Smooth muscle cell (in vitro differentiated cells): ENCODE measurements around the gene PAPPA2. TPM values are rescaled to one million over a fixed set of nuclear protein-coding genes. Genes with fewer than 3 reads are reported as not detected.
"Not testable (repeated sequence)": the region's sequence is repeated elsewhere in the genome, so short reads cannot be mapped to it uniquely, and the experiment has no call there.

Experiments
- DNase-seq: peaks from one replicate; lab custom pipeline; 2025; ENCODE audit not compliant: unreplicated experiment; lab: John Stamatoyannopoulos, UW
- H2AFZ ChIP-seq: fragments of 200-600 bp; sonication (generic); 2 replicates; pipeline ENCODE4 v1.6.0; 2016; ENCODE audit warnings: antibody characterized with exemption, low read depth, mild to moderate bottlenecking
- H3F3A ChIP-seq: fragments of 200-600 bp; sonication (generic); 2 replicates; pipeline ENCODE4 v1.6.0; 2017; ENCODE audit warnings: antibody characterized with exemption, low read depth
- H3K27ac ChIP-seq: fragments of 200-600 bp; sonication (generic); 2 replicates; pipeline ENCODE4 v1.5.1; 2016; ENCODE audit warnings: low read depth, mild to moderate bottlenecking
- H3K27me3 ChIP-seq: fragments of 200-600 bp; sonication (generic); 2 replicates; pipeline ENCODE4 v1.6.1; 2016; ENCODE audit warnings: low read depth, mild to moderate bottlenecking
- H3K36me3 ChIP-seq: fragments of 200-600 bp; sonication (generic); 2 replicates; pipeline ENCODE4 v1.5.1; 2016; ENCODE audit warnings: low read depth
- H3K4me1 ChIP-seq: fragments of 200-600 bp; sonication (generic); 2 replicates; pipeline ENCODE4 v1.5.1; 2016; ENCODE audit warnings: low read depth
- H3K4me2 ChIP-seq: fragments of 200-600 bp; sonication (generic); 2 replicates; pipeline ENCODE4 v1.6.0; 2016; ENCODE audit warnings: mild to moderate bottlenecking
- H3K4me3 ChIP-seq: fragments of 200-600 bp; sonication (generic); 2 replicates; pipeline ENCODE4 v1.5.1; 2016; ENCODE audit warnings: mild to moderate bottlenecking
- H3K79me2 ChIP-seq: fragments of 200-600 bp; sonication (generic); 2 replicates; pipeline ENCODE4 v1.6.0; 2016; ENCODE audit warnings: low read depth, mild to moderate bottlenecking
- H3K9ac ChIP-seq: fragments of 200-600 bp; sonication (generic); 2 replicates; pipeline ENCODE4 v1.6.0; 2016; ENCODE audit warnings: low read depth
- H3K9me3 ChIP-seq: fragments of 200-600 bp; sonication (generic); replicated peaks from 2 replicates; pipeline ENCODE4 v1.5.1; 2016; ENCODE audit warnings: low read depth
- H4K20me1 ChIP-seq: fragments of 200-600 bp; sonication (generic); 2 replicates; pipeline ENCODE4 v1.6.0; 2016; ENCODE audit warnings: low read depth
- WGBS: methylation state at CpG from one replicate; pipeline ENCODE4 v1.1.7; 2016; ENCODE audit warnings: low lambda C conversion rate; 5-methylcytosine and 5-hydroxymethylcytosine counted together
- polyA plus RNA-seq: library from polyadenylated mRNA; unstranded; fragments of >200 nt; fragmentation: Nextera tagmentation; extraction: Ambion mirVana; gene quantifications from 2 replicates; pipeline ENCODE4 v1.2.1, GENCODE V29; 2016
- total RNA-seq: library from RNA; depleted of rRNA; stranded (reverse); fragments of >200 nt; gene quantifications from 2 replicates; pipeline ENCODE4 v1.2.3, GENCODE V29; 2014
- TF ChIP-seq, protein P1 (sequence below): fragments of 200-600 bp; sonication (generic); IDR thresholded peaks from 2 replicates; pipeline ENCODE4 v1.5.1; 2017; ENCODE audit warnings: borderline replicate concordance, mild to moderate bottlenecking, antibody characterized with exemption; ENCODE audit not compliant: insufficient read depth, poor library complexity, severe bottlenecking

PAPPA2 gene, protein sequence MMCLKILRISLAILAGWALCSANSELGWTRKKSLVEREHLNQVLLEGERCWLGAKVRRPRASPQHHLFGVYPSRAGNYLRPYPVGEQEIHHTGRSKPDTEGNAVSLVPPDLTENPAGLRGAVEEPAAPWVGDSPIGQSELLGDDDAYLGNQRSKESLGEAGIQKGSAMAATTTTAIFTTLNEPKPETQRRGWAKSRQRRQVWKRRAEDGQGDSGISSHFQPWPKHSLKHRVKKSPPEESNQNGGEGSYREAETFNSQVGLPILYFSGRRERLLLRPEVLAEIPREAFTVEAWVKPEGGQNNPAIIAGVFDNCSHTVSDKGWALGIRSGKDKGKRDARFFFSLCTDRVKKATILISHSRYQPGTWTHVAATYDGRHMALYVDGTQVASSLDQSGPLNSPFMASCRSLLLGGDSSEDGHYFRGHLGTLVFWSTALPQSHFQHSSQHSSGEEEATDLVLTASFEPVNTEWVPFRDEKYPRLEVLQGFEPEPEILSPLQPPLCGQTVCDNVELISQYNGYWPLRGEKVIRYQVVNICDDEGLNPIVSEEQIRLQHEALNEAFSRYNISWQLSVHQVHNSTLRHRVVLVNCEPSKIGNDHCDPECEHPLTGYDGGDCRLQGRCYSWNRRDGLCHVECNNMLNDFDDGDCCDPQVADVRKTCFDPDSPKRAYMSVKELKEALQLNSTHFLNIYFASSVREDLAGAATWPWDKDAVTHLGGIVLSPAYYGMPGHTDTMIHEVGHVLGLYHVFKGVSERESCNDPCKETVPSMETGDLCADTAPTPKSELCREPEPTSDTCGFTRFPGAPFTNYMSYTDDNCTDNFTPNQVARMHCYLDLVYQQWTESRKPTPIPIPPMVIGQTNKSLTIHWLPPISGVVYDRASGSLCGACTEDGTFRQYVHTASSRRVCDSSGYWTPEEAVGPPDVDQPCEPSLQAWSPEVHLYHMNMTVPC (N-terminal part only)
- total RNA-seq (0.27 and 0.90 TPM in 2 replicates), polyA plus RNA-seq (0.03 and 0.26 TPM in 2 replicates)

DNA sequence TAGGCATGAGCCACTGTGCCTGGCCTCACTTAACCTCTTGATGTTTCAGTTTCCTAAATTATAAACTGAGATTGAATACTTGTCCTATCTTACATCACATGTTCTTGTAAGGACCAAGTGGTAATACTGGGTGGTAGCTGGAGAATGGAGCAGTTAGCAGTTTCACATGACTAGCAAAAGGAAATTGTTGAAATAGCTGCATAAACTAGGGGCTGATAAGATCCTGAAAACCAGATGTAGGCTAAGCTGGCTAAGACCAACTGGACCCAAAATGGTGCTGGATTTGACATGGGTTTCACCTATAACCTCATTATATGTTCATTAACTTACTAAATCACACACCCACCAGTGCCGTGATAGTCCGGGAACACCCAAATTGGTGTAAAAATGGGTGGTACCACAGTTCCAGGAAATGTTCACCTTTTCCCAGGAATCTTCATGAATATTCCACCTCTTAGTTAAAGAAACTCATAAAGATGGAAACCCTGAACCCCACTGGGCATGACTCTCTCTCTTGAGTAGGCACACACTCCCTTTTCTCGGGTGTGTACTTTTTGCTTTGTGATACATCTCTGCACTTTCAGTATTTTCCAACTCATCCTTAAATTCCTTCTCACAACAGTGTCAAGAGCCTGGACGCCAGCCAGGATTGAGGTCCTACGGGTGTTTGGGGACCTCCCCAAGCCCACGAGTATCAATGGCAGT, at the start of gene PAPPA2:
TSS of gene PAPPA2 (plus strand) at position 502 of the 705 bp plus-strand sequence. CDS start 93,148 bp downstream, outside the sequence.
- Histone ChIP-seq H3K4me2 (no peak within 1 kb of the TSS), H3K36me3 (no peaks in the 10 kb centered on the region), H3K4me1 (no peaks in the 10 kb centered on the region), H3K9ac (no peak within 1 kb of the TSS), H2AFZ (no peak within 1 kb of the TSS), H3K9me3 (no peaks in the 10 kb centered on the region), H3K79me2 (no peaks in the 10 kb centered on the region), H3K27me3 (peaks cover 8% of the 10 kb centered on the region), H4K20me1 (no peaks in the 10 kb centered on the region), H3K4me3 (no peak within 1 kb of the TSS), H3K27ac (no peak within 1 kb of the TSS), H3F3A (no peaks in the 10 kb centered on the region)
- no peak for DNase-seq
- 90% methylated on average over 6 of the region's 6 CpGs for WGBS
- TF ChIP-seq, protein P1, sequence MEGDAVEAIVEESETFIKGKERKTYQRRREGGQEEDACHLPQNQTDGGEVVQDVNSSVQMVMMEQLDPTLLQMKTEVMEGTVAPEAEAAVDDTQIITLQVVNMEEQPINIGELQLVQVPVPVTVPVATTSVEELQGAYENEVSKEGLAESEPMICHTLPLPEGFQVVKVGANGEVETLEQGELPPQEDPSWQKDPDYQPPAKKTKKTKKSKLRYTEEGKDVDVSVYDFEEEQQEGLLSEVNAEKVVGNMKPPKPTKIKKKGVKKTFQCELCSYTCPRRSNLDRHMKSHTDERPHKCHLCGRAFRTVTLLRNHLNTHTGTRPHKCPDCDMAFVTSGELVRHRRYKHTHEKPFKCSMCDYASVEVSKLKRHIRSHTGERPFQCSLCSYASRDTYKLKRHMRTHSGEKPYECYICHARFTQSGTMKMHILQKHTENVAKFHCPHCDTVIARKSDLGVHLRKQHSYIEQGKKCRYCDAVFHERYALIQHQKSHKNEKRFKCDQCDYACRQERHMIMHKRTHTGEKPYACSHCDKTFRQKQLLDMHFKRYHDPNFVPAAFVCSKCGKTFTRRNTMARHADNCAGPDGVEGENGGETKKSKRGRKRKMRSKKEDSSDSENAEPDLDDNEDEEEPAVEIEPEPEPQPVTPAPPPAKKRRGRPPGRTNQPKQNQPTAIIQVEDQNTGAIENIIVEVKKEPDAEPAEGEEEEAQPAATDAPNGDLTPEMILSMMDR = no peak

DNA sequence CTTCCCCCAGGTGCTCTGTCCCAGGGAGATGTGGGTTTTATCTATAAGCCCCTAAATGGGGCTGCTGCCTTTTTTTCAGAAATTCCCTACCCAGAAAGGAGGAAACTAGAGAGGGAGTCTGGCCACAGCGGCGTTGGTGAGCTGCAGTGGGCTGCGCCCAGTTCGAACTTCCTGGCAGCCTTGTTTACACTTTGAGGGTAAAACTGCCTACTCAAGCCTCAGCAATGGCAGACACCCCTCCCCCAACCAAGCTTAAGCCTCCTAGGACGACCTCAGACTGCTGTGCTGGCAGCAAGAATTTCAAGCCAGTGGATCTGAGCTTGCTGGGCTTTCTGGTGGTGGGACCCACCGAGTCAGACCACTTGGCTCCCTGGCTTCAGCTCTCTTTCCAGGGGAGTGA, 46.2 kb upstream of the PAPPA2 start:
- peak overlapping the region; percentile 31 for H3K4me2 ChIP-seq
- TF ChIP-seq, protein P1 = no peak
- no peaks in the 10 kb centered on the region for H3K9me3 ChIP-seq
- WGBS = 35% methylated on average over 6 of the region's 6 CpGs
- H3K27ac ChIP-seq = no peak overlapping the region
- no peak overlapping the region for H3K9ac ChIP-seq
- no peak for DNase-seq
- H3K4me3 ChIP-seq = no peak overlapping the region
- H4K20me1 ChIP-seq = no peaks in the 10 kb centered on the region
- H3F3A ChIP-seq = no peaks in the 10 kb centered on the region
- H2AFZ ChIP-seq = peak overlapping the region; percentile 49
- no peaks in the 10 kb centered on the region for H3K79me2 ChIP-seq
- no peaks in the 10 kb centered on the region for H3K27me3 ChIP-seq
- H3K4me1 ChIP-seq = no peaks in the 10 kb centered on the region
- H3K36me3 ChIP-seq = no peaks in the 10 kb centered on the region

DNA sequence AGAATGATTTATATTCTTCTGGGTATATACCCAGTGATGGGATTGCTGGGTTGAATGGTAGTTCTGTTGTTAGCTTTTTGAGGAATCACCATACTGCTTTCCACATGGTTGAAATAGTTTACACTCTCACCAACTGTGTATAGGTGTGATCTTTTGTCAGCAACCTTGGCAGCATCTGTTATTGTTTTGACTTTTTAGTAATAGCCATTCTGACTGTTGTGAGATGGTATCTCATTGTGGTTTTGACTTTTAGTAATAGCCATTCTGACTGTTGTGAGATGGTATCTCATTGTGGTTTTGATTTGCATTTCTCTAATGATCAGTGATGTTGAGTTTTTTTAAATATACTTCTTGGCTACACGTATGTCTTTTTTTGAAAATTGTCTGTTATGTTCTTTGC, 43.4 kb upstream of the PAPPA2 start:
- not testable (repeated sequence) for H3K27me3 ChIP-seq
- 59% methylated on average over 1 of the region's 1 CpG for WGBS

More for the DNA sequence above, 43.4 kb upstream of the PAPPA2 start:
- H3K9ac ChIP-seq, H3K9me3 ChIP-seq, H3K79me2 ChIP-seq, H3K4me1 ChIP-seq, H3K36me3 ChIP-seq, H4K20me1 ChIP-seq, H3K4me2 ChIP-seq, DNase-seq, H3K27ac ChIP-seq, H3K4me3 ChIP-seq, H2AFZ ChIP-seq, H3F3A ChIP-seq: not testable (repeated sequence)
